ENCODE measurements around the gene HSFX1. TPM values are rescaled to one million over a fixed set of nuclear protein-coding genes. Genes with fewer than 3 reads are reported as not detected.

The HSFX1 gene
- total RNA-seq, 1 experiment from 2014 or later = 0.55 TPM

GRCh38 chrX:149807747-149808458 lies 34.0 kb downstream of the HSFX1 start:
- peaks cover 11 to 14% of the 10 kb centered on the region in 2 experiments for H3K4me1 Mint-ChIP-seq
- no peaks in the 10 kb centered on the region for H3K79me2 ChIP-seq (ENCODE audit: insufficient read depth, low read length)
- no peak overlapping the region for H3T11ph ChIP-seq (ENCODE audit: low read length)
- H2AK5ac ChIP-seq (ENCODE audit: insufficient read length, low read length) = no peak overlapping the region
- no peaks in the 10 kb centered on the region for H3K23me2 ChIP-seq (ENCODE audit: insufficient read length, low read depth, low read length, poor library complexity, severe bottlenecking)
- no CpG with 5 or more reads among the region's 12 CpGs for WGBS (ENCODE audit: extremely low coverage, insufficient read length, low lambda C conversion rate)
- TF ChIP-seq CTCF (conservative IDR thresholded peaks at IDR 0.05) = no peak
- no peak overlapping the region for H3K4ac ChIP-seq (ENCODE audit: low read depth, low read length)
- H3K79me1 ChIP-seq (ENCODE audit: insufficient read depth, low read depth, low read length, poor library complexity, severe bottlenecking) = no peaks in the 10 kb centered on the region
- no peak overlapping the region for H3K18ac ChIP-seq (ENCODE audit: insufficient read length, low read depth, low read length)
- H4K91ac ChIP-seq (ENCODE audit: insufficient read length, low read depth, low read length) = no peak overlapping the region
- H4K5ac ChIP-seq (ENCODE audit: insufficient read length, low read depth, low read length) = no peak overlapping the region
- H3K9ac ChIP-seq (ENCODE audit: extremely low read depth, insufficient read length, low read length) = no peak overlapping the region
- H3K27me3 ChIP-seq (ENCODE audit: insufficient read depth, low read length) = no peaks in the 10 kb centered on the region
- no peak overlapping the region for H3K4me3 Mint-ChIP-seq
- peaks cover 4% of the 10 kb centered on the region; the same call in 1 of the 2 replicates for H3K27me3 Mint-ChIP-seq (ENCODE audit: low read depth)
- H3K56ac ChIP-seq (ENCODE audit: insufficient read length, low read depth, low read length) = no peak overlapping the region
- H3K4me1 ChIP-seq (ENCODE audit: insufficient read depth, low read length) = peaks cover 2% of the 10 kb centered on the region; the same call in 1 of the 2 replicates
- no peak overlapping the region for H2AFZ ChIP-seq (ENCODE audit: low read length)
- no peak overlapping the region for H2BK15ac ChIP-seq (ENCODE audit: low read depth, low read length)
- no peak overlapping the region for H3K27ac Mint-ChIP-seq
- H3K14ac ChIP-seq (ENCODE audit: insufficient read depth, low read length) = no peak overlapping the region
- peaks cover 44% of the 10 kb centered on the region for H3K9me3 ChIP-seq (ENCODE audit: control insufficient read depth, low read depth, low read length)
- H4K20me1 ChIP-seq (ENCODE audit: control insufficient read depth, insufficient read depth, insufficient read length) = no peaks in the 10 kb centered on the region
- no peak overlapping the region for H3K23ac ChIP-seq (ENCODE audit: insufficient read length, low read depth, low read length)
- no peak overlapping the region for H2BK12ac ChIP-seq (ENCODE audit: insufficient read length, low read depth, low read length)
- peaks cover 70 to 77% of the 10 kb centered on the region in 2 experiments for H3K9me3 Mint-ChIP-seq
- H2BK5ac ChIP-seq (ENCODE audit: insufficient read length, low read length) = no peak overlapping the region
- H2BK20ac ChIP-seq (ENCODE audit: low read depth, low read length, poor library complexity, severe bottlenecking) = no peak overlapping the region
- peaks cover 3 to 7% (median 7%) of the 10 kb centered on the region in 3 experiments; a peak in 6 of 7 replicates for H3K36me3 Mint-ChIP-seq (ENCODE audit: insufficient read depth in 1 of 3, low read depth in 3 of 3)
- DNase-seq = no peak
- H3K27ac ChIP-seq (ENCODE audit: insufficient read length, low read depth, low read length) = no peak overlapping the region
- no peak overlapping the region for H3K4me2 ChIP-seq (ENCODE audit: insufficient read depth, insufficient read length, low read length)
- no peak overlapping the region for H4K8ac ChIP-seq (replicated peaks; ENCODE audit: insufficient read length, low read depth, low read length)
- no peak overlapping the region for H2BK120ac ChIP-seq (ENCODE audit: low read depth, low read length, poor library complexity, severe bottlenecking)

Data from H9 (cell line).